ENCODE results near the gene SNX24.

SNX24 gene

DNA sequence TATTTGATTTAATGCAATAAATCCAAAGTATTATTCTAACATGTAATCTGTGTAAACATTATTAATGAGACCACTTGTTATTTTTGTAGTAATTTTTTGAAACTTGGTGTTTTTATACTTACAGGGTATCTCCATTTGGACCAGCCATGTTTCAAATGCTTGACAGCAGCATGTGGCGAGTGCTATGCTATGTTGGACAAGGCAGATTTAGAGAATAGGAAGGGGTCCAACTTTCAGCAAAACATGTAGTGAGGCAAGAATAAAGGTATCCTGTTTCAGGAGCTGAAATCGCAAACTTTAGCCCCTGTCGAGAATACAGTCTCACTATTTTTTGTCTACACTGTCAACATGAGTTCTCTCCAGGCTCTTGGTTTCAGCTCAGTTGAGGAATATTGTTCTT lies 33.7 kb downstream of the SNX24 start:
- DNase-seq (ENCODE audit: extremely low spot score) = no peak
- POLR2A ChIA-PET = no interaction called here
- CTCF ChIA-PET = interaction anchor here (0.6 to 1.6 kb wide), 2 partner anchors 66 to 95 kb away, joined by 3 read pairs; no protein-coding TSS in a partner anchor
- TF ChIP-seq, protein P1, sequence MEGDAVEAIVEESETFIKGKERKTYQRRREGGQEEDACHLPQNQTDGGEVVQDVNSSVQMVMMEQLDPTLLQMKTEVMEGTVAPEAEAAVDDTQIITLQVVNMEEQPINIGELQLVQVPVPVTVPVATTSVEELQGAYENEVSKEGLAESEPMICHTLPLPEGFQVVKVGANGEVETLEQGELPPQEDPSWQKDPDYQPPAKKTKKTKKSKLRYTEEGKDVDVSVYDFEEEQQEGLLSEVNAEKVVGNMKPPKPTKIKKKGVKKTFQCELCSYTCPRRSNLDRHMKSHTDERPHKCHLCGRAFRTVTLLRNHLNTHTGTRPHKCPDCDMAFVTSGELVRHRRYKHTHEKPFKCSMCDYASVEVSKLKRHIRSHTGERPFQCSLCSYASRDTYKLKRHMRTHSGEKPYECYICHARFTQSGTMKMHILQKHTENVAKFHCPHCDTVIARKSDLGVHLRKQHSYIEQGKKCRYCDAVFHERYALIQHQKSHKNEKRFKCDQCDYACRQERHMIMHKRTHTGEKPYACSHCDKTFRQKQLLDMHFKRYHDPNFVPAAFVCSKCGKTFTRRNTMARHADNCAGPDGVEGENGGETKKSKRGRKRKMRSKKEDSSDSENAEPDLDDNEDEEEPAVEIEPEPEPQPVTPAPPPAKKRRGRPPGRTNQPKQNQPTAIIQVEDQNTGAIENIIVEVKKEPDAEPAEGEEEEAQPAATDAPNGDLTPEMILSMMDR (IDR thresholded peaks at IDR 0.05; ENCODE audit: control extremely low read depth, extremely low read depth, low read depth, missing control alignments) = no peak

DNA sequence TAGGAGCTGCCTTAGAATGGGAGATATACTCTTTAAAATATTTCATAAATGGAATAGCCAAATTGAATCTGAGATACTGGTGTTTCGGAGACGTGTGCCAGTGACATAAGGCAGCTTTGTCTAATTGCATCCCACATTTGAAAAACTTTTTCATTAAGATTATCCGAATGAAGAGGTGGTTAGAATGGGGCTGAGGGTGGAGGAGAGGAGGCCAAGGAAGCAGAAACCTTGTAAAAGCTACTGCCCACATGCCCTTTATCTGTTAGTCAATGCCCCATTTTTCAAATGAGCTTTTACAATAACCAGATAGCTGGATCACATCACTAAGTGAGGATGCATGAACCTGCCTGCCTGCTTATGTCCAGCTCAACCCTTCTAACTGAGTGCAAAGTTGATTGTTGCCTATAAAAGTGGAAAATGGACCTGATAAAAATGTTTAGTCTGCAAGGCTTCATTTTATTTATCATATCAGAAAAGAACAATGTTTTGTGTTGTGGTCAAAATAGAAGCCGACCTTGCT lies 34.8 kb downstream of the SNX24 start:
- POLR2A ChIA-PET = no interaction called here
- CTCF ChIA-PET = interaction anchor here (1.0 to 1.3 kb wide), 4 partner anchors 10 to 364 kb away, joined by 3 to 6 read pairs (median 3); no protein-coding TSS in a partner anchor
- no peak for DNase-seq (ENCODE audit: extremely low spot score)
- TF ChIP-seq, protein P1 (IDR thresholded peaks at IDR 0.05; ENCODE audit: control extremely low read depth, extremely low read depth, low read depth, missing control alignments) = no peak

DNA sequence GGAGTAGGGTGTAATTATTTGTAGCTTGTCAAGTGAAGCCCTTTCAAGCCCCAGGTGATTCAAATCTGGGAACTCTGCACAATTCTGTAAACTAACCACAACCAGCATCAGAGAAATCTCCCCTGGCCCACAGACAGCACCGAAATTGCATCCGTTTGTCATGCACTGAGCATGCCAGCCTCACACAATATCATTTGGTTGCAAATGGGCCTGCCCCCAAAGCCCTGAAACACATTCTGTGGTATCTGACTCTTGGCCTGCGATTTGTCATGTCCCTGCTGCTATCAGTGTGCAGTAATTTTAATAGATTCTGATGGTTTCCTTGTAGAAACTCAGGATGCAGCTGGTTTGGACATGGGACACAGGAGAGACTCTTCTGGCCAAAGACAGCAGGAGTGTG lies 35.3 kb downstream of the SNX24 start:
- ChIA-PET POLR2A (no interaction called here), CTCF (interaction anchor here (1.0 to 1.3 kb wide), 5 partner anchors 10 to 364 kb away, joined by 3 to 6 read pairs (median 3); no protein-coding TSS in a partner anchor)
- TF ChIP-seq, protein P1 (IDR thresholded peaks at IDR 0.05; ENCODE audit: control extremely low read depth, extremely low read depth, low read depth, missing control alignments) = no peak
- DNase-seq (ENCODE audit: extremely low spot score) = no peak

DNA sequence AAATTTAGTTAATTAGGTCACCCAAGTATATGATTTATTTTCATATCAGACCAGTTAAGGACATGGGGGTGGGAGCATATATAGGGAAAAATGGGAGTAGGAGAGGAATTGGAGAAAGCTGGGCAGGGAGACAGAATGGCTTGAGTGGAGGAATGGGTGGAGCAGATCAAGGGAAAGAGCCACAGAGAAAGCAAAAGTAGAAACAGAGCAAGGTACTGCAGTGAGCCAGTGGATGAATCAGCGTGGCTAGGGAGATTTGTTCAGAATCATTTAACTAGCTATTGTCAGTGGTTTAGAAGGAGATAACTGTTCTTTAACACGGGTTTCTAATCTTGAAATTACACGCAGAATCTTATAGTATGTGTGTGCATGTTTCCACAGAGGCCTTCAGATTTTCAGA lies 37.4 kb downstream of the SNX24 start:
- DNase-seq (ENCODE audit: extremely low spot score) = peak; percentile 19
- TF ChIP-seq, protein P1 (IDR thresholded peaks at IDR 0.05; ENCODE audit: control extremely low read depth, extremely low read depth, low read depth, missing control alignments) = no peak
- ChIA-PET POLR2A (no interaction called here), CTCF (interaction anchor here (1.6 kb wide), 1 partner anchor 10 kb away, joined by 3 read pairs; no protein-coding TSS in a partner anchor)

DNA sequence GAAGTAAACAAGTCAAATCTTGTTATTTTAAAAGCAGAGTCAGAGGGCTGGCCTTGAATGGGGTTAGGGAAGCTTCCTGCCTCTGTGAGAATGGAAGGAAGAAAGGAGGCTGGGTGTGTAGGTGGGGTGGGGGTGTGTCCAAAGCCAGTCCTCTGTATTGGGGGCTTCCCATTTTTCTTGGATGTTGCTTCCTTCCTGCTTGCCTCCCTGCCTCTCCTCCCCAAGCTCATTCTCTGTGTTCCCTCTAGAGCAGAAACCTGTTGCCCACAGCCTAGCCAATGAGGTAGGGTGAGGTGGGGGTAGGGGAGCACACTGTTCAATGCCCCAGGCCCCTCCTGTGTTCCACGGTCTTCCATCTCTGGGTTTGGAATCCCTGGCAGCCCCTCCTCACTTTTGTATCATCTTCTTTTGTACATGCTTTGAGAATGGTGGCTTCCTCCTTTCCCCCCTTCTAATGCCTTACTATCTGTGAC lies 39.7 kb downstream of the SNX24 start:
- POLR2A ChIA-PET = no interaction called here
- TF ChIP-seq, protein P1 (IDR thresholded peaks at IDR 0.05; ENCODE audit: control extremely low read depth, extremely low read depth, low read depth, missing control alignments) = no peak
- CTCF ChIA-PET = interaction anchor here (1.5 kb wide), 1 partner anchor 11 kb away, joined by 5 read pairs; no protein-coding TSS in a partner anchor
- no peak for DNase-seq (ENCODE audit: extremely low spot score)

DNA sequence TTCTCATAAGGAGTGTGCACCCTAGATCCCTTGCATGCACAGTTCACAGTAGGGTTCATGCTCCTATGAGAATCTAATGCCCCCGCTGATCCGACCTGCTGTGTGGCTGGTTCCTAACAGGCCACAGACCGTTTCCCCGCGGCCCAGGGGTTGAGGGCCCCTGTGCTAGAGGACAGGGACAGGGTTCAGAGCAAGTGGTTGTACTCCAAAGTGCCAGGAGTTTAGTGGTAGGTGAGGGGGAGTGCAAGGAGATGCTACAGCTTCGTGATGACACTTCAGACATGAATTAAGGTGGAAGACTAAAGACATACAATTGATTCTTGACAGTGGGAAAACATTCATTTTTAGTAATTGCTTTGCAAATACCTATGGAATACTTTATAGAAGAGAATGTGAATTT lies 40.5 kb downstream of the SNX24 start:
- POLR2A ChIA-PET = no interaction called here
- CTCF ChIA-PET = no interaction called here
- no peak for DNase-seq (ENCODE audit: extremely low spot score)
- TF ChIP-seq, protein P1 (IDR thresholded peaks at IDR 0.05; ENCODE audit: control extremely low read depth, extremely low read depth, low read depth, missing control alignments) = no peak
